NCI-H2171 treated with DMSO at 0.1 percent for 48 hours (cell line): ENCODE measurements around the gene VWA1.
"Not testable (repeated sequence)": the region's sequence is repeated elsewhere in the genome, so short reads cannot be mapped to it uniquely, and the experiment has no call there.

Experiments used
- DNase-seq: peaks from one replicate; lab custom pipeline; 2025; lab: John Stamatoyannopoulos, UW

Gene VWA1

GRCh38 chr1:1485755-1486317, 50.3 kb downstream of the VWA1 start:
- not testable (repeated sequence) for DNase-seq

GRCh38 chr1:1487701-1488100, 52.2 kb downstream of the VWA1 start:
- DNase-seq, result no peak

GRCh38 chr1:1489231-1489630, 53.7 kb downstream of the VWA1 start:
- no peak for DNase-seq

GRCh38 chr1:1489861-1490260, 54.4 kb downstream of the VWA1 start:
- no peak for DNase-seq

- DNase-seq, result no peak
Observed at GRCh38 chr1:1490633-1491230, 55.2 kb downstream of the VWA1 start.

GRCh38 chr1:1491601-1492000, 56.1 kb downstream of the VWA1 start:
- DNase-seq, result no peak
